ENCODE results near the gene CCDC85A.

The CCDC85A gene

GRCh38 chr2:56287974-56288373 is 104.2 kb downstream of the CCDC85A start:
- DNase-seq (ENCODE audit: low read depth) = no peak
- no peak overlapping the region for H3K4me3 ChIP-seq (ENCODE audit: low read depth, low read length)

DNA sequence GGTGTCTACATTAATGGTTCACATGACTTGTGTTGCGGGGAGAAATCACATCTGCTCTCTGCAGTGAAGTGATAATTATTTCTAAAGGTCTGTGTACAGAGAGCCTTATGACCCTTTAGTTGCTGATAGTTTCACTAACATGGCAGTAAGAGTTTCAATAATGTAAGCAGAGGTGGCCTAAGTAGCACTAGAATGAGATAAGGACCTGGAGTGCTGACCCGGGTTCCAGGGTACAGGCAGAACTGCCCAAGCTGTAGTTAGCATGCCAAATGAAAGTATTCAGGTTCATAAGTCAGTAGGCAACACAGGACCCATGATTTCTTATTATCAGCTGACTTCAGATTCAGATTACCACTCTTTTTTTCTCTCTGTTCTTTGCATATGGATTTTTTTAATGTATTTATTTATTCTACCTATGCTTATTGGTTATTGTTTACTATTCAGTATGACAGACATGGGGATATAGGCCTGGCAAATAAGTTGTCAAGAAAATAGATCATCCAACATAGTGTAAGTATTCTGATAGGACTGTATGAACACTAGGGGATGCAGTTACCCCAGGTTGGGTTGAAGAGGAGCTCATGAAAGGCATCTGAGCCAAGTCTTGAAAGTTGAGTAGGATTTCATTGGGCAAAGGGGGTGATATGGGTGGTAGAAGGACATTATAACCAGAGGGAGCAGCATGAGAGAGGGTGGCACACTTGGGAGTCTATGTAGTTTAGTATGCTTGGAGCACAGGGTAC is 105.2 kb downstream of the CCDC85A start:
- H3K4me3 ChIP-seq (ENCODE audit: low read depth, low read length) = no peak overlapping the region
- no peak for DNase-seq (ENCODE audit: low read depth)

DNA sequence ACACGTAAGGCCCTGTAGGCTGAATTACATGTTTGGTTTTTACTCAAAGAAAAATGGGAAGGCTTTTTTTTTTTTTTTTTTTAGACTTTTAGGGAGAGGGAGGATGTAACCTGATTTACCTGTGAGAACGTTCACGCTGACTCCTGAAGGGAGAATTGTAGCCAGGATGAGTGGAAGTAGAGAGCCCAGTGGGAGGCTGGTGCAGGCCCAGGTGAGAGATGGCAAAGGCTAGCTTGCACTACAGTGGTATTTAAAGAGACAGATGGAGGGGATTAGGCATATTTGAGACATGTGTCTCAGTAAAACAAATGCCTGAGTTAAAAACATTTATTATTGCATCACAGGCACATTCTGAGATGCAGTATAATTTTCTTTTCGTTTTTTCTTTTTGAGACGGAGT is 107.9 kb downstream of the CCDC85A start:
- DNase-seq (ENCODE audit: low read depth) = no peak
- no peak overlapping the region for H3K4me3 ChIP-seq (ENCODE audit: low read depth, low read length)

DNA sequence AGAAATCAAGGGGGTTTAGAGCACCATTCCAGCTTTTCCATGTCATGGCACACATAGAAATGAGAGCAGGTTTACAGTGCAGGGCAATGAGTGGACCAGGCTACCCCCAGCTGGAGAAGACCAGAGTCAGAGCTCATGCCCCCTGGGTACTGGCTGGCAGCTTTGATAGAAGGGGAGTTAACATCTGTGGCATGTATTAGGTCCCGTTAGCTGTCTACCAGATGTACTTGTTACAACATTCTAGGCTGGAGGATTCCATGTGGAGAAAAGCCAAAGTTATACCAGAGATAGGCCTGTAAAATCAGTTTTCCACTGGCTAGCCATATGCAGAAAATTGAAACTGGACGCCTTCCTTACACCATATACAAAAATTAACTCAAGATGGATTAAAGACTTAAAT is 109.2 kb downstream of the CCDC85A start:
- no peak overlapping the region for H3K4me3 ChIP-seq (ENCODE audit: low read depth, low read length)
- no peak for DNase-seq (ENCODE audit: low read depth)

- no peak overlapping the region for H3K4me3 ChIP-seq (ENCODE audit: low read depth, low read length)
- no peak for DNase-seq (ENCODE audit: low read depth)
Observed at GRCh38 chr2:56295666-56296065, 111.9 kb downstream of the CCDC85A start.

- DNase-seq (ENCODE audit: low read depth) = no peak
- no peak overlapping the region for H3K4me3 ChIP-seq (ENCODE audit: low read depth, low read length)
Observed at GRCh38 chr2:56297671-56298070, 113.9 kb downstream of the CCDC85A start.

GRCh38 chr2:56299171-56299691 is 115.4 kb downstream of the CCDC85A start:
- H3K4me3 ChIP-seq (ENCODE audit: low read depth, low read length) = no peak overlapping the region
- peak; percentile 38 for DNase-seq (ENCODE audit: low read depth)

- no peak overlapping the region for H3K4me3 ChIP-seq (ENCODE audit: low read depth, low read length)
- no peak for DNase-seq (ENCODE audit: low read depth)
Observed at GRCh38 chr2:56309626-56310170, 125.9 kb downstream of the CCDC85A start.

- no peak for DNase-seq (ENCODE audit: low read depth)
Observed at GRCh38 chr2:56313500-56313921, 129.7 kb downstream of the CCDC85A start.

GRCh38 chr2:56314371-56314770 is 130.6 kb downstream of the CCDC85A start:
- no peak overlapping the region for H3K4me3 ChIP-seq (ENCODE audit: low read depth, low read length)

More at GRCh38 chr2:56313500-56313921, 129.7 kb downstream of the CCDC85A start:
- H3K4me3 ChIP-seq (ENCODE audit: low read depth, low read length) = no peak overlapping the region

DNA sequence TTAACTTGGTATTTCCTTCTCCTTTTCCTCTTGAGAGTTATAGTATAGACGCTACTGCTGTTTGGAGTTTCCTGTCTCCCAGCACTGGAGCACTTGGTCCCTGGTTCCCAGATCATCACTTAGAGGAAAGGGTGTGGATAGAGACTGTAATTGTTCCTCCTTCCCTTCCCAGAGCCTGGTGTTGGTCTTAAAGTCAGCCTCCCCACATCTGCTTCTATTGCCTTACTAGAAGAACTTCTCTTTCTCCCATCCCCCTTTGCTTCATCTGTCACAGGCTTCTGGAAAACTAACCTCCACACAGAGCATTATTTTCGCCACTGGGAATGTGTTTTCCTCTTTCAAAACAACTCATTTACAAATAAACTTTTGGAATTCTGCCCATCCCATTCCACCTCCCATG is 131.0 kb downstream of the CCDC85A start:
- no peak for DNase-seq (ENCODE audit: low read depth)
- no peak overlapping the region for H3K4me3 ChIP-seq (ENCODE audit: low read depth, low read length)

More at GRCh38 chr2:56314371-56314770, 130.6 kb downstream of the CCDC85A start:
- no peak for DNase-seq (ENCODE audit: low read depth)

GRCh38 chr2:56315376-56315775 is 131.6 kb downstream of the CCDC85A start:
- no peak overlapping the region for H3K4me3 ChIP-seq (ENCODE audit: low read depth, low read length)
- no peak for DNase-seq (ENCODE audit: low read depth)

DNA sequence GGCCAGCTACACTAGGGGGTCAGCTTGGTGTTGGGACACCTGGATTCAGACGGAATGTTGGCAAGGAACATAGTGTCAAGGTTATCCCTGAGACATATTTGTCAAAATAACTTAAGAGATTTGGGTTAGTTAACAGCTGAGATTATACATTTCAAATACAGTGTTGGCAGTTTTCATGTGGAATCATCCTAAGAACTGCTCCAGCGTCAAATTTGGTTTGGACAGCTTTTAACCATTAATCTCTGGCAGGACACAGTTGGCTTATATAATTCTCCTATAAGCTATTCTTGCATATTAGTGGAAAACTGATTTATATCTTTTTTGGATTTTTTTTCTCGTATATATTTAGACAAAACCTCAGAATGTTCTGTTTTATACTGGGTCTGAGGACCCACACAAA is 132.2 kb downstream of the CCDC85A start:
- DNase-seq (ENCODE audit: low read depth) = no peak
- H3K4me3 ChIP-seq (ENCODE audit: low read depth, low read length) = no peak overlapping the region

DNA sequence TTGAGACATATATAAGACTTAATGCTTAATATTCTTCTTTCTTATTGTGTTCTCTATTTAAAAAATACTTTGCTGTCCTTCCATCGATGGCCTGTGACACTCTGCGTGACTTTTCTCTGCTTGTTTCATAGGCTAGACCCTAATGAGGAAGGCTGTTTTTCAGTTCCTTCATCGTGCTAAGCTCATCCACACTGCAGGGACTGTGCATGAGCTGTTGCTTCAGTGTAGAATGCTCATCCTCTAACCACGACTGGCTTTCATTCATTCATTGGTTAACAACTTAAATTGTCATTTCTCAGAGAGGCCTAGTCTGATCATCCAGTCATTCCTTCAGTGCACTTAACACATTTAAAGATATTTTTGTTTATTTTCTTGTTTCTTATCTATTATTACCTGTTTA is 134.4 kb downstream of the CCDC85A start:
- H3K4me3 ChIP-seq (ENCODE audit: low read depth, low read length) = no peak overlapping the region
- no peak for DNase-seq (ENCODE audit: low read depth)

DNA sequence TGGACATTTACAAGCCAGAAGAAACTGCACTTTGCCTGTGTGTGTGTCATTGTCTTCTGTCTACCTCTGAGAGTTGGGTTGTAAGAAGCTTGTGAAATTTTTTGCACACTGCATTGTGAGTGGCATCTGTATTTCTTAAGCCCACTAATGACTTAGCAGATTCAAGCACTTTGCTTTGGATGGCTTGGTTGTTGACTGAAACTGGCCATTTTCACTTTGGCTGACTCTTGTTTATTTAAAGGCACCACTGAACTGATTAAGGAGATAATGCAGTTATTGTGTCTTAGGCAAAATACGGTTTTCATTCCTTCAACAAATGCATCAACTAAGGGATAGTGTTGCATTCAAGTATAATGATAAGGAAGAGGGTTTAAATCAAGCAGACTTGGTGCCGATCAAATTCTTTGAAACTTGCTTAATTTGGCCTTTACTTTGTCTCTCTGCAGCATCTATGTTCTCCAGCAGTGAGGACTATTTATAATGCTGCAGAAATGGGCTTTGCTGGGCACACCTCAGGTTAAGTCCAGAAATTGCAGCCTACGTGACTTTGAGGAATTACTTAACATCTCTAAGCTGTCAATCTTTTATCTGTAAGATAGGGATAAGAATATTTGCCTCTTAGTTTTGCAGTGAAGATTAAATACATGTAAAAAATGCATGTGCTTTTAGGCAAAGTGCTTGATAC is 142.0 kb downstream of the CCDC85A start:
- no peak for DNase-seq (ENCODE audit: low read depth)

DNA sequence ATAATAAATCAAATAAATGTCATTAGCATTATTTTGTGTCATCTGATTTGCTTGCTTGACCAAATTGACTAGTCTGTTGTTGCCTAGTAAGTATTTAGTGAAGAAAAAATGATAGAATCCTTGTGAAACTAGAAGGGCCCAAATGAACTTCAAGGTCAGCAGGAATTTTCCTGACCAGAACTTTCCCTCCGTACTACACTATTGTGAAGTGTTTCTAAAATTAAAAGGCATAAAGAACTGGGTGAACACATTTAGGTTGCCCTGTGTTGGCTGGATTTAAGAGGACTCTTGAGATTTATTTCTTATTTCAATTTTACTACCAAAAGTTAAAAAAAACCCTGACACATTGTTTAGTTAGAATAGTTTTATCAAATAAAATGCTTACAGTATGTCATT is 142.6 kb downstream of the CCDC85A start:
- H3K4me3 ChIP-seq (ENCODE audit: low read depth, low read length) = no peak overlapping the region
- DNase-seq (ENCODE audit: low read depth) = no peak

More for the DNA sequence above, 142.0 kb downstream of the CCDC85A start:
- no peak overlapping the region for H3K4me3 ChIP-seq (ENCODE audit: low read depth, low read length)

DNA sequence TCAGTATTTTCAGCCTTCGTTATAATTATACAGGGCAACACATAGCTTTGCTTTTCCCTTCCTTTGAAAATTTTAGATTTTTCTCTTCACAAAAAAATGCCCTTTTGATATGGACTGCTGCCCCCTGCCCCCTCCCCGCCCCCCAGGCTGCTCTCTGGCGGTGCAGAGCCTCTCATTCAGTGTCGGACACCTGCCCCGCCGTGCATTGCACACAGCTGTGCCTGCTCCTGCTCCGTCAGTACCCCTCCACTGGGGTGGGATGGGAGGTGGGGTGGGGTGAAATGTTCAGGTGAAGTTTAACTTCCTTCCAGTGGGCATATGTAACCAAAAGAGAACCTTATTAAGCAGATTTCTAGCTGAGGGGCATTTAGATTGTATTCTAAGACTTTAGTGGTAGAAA is 148.0 kb downstream of the CCDC85A start:
- H3K4me3 ChIP-seq (ENCODE audit: low read depth, low read length) = no peak overlapping the region
- no peak for DNase-seq (ENCODE audit: low read depth)

DNA sequence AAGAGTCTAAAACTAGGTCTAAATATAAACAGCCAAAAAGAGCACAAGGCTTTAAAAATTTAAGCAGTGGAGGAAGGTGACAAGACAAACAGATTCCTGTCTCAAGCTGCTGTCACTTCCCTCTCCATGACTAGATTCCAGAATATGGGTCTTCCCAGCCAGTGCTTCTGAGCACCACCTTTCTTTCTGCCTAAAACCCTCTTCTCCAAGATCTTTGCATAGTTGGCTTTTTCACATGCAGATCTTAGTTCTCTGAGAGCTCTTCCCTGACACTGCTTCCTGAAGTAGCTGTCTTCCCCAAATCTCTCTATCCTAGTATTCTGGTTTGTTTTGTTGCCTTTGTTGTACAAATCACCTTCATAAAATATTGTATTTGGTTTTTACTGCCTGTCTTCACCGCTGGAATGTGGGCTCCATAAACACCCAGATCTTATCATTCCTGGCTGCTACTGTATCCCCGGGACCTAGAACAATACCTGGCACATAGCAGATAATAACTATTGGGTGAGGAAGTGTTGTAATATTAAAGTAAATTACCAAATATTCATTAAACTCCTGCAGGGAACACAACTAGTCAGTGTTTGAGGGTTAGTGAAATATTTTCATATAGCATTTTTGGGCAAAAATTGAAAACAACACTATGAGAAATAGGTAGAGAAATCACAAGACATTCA is 150.2 kb downstream of the CCDC85A start:
- no peak for DNase-seq (ENCODE audit: low read depth)
- no peak overlapping the region for H3K4me3 ChIP-seq (ENCODE audit: low read depth, low read length)

GRCh38 chr2:56334622-56335021 is 150.8 kb downstream of the CCDC85A start:
- DNase-seq (ENCODE audit: low read depth) = peak; percentile 41
- no peak overlapping the region for H3K4me3 ChIP-seq (ENCODE audit: low read depth, low read length)

DNA sequence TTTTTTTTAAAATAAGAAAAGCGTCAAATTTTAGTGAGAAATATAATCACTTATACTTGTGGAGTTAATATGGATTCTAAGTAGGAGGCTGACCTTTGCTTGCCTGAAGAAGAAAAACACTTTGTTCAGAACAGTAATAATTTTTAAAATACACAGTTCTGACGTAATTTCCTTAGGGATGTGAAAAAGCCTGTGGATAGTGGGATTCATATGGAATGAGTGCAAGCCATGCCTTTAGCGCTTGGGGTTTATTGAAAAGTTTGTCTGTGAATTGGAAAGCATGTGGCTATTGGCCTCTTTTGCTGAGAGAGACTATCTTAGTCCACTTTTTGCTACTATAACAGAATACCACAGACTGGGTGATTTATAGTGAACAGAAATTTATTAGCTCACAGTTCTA is 151.3 kb downstream of the CCDC85A start:
- DNase-seq (ENCODE audit: low read depth) = peak; percentile 25

More for the DNA sequence above, 151.3 kb downstream of the CCDC85A start:
- no peak overlapping the region for H3K4me3 ChIP-seq (ENCODE audit: low read depth, low read length)

All from skeletal muscle cell (primary cell).